Cardiac fibroblast (primary cell): ENCODE results near the gene ERVFRD-1.
A peak's percentile ranks its signal among the peaks of the same experiment; 100 is the strongest.
"Not testable (repeated sequence)": the region's sequence is repeated elsewhere in the genome, so short reads cannot be mapped to it uniquely, and the experiment has no call there.

Source experiments
- DNase-seq, 2 donors: peaks; one replicate each; pipeline versions ENCODE4 v3.0.0 to v3.0.0-alpha.2; 2010; ENCODE audit warnings: low read depth in 2 of 2
- H3K4me3 ChIP-seq, 2 donors: replicated peaks in 1 of 2; 1 replicate in 1 of 2; 2 replicates in 1 of 2; pipeline ENCODE4 v1.5.1; 2011; ENCODE audit warnings: low read depth in 2 of 2, low read length in 2 of 2, mild to moderate bottlenecking in 2 of 2, moderate library complexity in 1 of 2
- TF ChIP-seq, protein P1 (sequence below): IDR thresholded peaks from one replicate; pipeline ENCODE4 v1.5.1; 2011; ENCODE audit warnings: low read depth, mild to moderate bottlenecking, low read length, inconsistent platforms

Gene ERVFRD-1

DNA sequence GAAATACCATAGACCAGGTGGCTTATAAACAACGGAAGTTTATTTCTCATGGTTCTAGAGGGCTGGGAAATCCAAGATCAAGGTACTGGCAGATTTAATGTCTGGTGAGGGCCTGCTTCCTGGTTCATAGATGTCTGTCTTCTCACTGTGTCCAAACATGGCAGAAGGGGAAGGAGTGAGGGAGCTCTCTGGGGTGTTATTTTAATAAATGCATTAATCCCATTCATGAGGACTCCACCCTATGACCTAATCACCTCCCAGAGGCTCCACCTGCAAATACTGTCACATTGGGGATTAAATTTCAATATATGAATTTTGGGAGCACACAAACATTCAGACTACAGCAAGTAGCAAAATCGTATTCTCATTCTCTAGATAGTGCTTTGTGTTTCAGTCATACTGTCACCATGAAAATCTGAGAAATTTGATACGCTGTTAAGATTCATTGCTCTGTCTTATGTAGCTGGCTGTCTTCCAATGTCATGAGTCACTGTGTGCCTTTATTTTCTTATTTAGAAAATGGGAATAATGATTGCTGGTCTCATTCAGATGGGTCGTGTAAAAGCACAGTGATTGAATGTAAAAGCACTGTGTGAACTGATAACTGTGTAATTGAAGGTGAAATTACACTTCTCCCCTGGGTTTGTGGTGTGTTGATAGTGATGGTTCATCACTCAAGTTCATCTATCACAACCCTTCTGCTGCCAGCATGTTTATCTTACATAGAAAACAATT lies 8.9 kb upstream of the ERVFRD-1 start:
- DNase-seq, result peak; percentile 41 to 72
- TF ChIP-seq, protein P1, sequence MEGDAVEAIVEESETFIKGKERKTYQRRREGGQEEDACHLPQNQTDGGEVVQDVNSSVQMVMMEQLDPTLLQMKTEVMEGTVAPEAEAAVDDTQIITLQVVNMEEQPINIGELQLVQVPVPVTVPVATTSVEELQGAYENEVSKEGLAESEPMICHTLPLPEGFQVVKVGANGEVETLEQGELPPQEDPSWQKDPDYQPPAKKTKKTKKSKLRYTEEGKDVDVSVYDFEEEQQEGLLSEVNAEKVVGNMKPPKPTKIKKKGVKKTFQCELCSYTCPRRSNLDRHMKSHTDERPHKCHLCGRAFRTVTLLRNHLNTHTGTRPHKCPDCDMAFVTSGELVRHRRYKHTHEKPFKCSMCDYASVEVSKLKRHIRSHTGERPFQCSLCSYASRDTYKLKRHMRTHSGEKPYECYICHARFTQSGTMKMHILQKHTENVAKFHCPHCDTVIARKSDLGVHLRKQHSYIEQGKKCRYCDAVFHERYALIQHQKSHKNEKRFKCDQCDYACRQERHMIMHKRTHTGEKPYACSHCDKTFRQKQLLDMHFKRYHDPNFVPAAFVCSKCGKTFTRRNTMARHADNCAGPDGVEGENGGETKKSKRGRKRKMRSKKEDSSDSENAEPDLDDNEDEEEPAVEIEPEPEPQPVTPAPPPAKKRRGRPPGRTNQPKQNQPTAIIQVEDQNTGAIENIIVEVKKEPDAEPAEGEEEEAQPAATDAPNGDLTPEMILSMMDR, result no peak
- H3K4me3 ChIP-seq, result no peak overlapping the region

DNA sequence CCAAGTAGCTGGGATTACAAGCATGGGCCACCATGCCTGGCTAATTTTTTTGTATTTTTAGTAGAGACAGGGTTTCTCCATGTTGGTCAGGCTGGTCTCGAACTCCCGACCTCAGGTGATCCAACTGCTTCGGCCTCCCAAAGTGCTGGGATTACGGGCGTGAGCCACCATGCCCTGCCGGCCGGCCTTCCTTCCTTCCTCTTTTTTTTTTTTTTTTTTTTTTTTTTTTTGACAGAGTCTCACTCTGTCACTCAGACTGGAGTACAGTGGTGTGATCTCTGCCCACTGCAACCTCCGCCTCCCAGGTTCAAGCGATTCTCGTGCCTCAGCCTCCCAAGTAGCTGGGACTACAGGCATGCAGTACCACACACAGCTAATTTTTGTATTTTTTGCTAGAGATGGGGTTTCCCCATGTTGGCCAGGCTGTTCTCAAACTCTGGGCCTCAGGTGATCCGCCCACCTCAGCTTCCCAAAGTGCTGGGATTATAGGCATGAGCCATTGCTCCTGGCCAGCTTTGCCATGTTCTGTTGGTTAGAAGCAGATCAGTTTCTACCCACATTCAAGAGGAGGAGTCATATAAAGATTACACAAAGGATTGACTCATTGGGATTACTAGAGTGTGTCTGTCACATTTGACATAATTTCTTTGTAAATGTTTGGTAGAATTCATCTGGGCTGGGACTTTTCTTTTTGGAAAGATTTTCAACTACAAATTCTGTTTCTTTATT lies 4.4 kb upstream of the ERVFRD-1 start:
- not testable (repeated sequence) for H3K4me3 ChIP-seq
- DNase-seq, result peak; percentile 23 to 62

DNA sequence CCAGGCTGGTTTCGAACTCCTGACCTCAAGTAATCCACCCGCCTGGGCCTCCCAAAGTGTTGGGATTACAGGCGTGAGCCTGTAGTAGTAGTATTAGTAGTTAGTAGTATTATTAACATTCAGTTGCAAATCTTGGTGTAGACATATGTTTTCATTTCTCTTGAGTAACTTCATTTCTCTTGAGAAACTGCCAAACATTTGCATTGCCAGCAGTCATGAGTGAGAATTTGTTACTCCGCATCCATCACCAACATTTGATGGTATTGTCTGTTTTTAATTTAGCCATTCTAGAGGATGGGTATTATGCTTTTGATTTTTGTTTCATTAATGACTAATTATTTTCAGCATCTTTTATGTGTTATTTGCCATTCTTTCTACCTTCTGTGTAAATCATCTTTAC lies 1.5 kb upstream of the ERVFRD-1 start:
- peak; percentile 29 to 40 for DNase-seq
- TF ChIP-seq, protein P1, result no peak
- no peak overlapping the region for H3K4me3 ChIP-seq

DNA sequence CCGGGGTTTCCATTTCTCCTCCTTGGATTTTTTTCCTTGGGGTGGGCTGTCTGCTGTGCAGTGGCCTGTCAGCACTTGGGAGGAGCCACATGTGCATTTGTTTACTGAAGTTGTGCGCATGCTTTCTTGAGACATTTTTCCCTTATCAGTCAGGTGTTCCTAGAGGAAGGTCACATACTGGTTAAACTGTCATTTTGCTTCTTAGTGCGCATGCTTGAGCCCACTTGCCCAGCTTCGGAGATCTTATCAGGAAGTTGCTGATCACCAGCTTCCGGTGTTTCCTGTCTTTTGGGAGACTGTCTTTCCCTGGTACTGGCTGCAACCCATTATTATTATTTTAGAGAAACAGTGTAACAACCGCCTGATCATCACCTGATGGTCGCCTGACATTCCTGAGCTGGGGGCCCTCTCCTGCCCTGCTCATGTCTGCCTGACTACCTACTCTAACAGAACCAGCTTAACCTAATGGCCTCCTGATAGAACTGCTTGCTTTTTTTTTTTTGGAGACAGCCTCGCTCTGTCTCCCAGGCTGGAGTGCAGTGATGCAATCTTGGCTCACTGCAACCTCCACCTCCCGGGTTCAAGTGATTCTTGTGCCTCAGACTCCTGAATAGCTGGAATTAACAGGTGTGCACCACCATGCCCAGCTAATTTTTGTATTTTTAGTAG lies 378 bp upstream of the ERVFRD-1 start:
- DNase-seq, result peak in 1 of 2 donors; percentile 29
- H3K4me3 ChIP-seq, result no peak overlapping the region
- TF ChIP-seq, protein P1, result no peak

- H3K4me3 ChIP-seq, result no peak overlapping the region
- DNase-seq, result no peak
- TF ChIP-seq, protein P1, result no peak
These were observed 2.8 kb downstream of the ERVFRD-1 start for GRCh38 chr6:11108726-11109125.

DNA sequence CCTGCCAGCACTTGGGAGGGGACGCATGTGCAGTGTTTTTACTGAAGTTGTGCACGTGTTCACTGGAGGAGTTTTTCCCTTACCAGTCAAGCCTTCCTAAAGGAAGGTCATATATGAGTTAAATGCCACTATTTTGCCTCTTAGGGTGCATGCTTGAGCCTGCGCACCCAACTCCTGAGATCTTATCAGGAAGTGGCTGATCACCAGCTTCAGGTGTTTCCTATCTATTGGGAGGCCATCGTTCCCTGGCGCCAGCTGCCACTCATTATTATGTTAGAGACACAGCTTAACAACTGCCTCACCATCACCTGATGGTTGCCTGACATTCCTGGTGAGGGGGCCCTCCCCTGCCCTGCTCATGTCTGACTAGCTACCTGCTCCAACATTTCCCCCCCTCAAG lies 8.5 kb downstream of the ERVFRD-1 start:
- TF ChIP-seq, protein P1, result no peak
- H3K4me3 ChIP-seq, result no peak overlapping the region
- DNase-seq, result no peak

GRCh38 chr6:11101417-11101816 lies 10.1 kb downstream of the ERVFRD-1 start:
- no peak overlapping the region for H3K4me3 ChIP-seq
- TF ChIP-seq, protein P1, result no peak
- no peak for DNase-seq
